Measurements from ENCODE around the gene EIF3J. TPM values are rescaled to one million over a fixed set of nuclear protein-coding genes. Genes with fewer than 3 reads are reported as not detected.

Gene EIF3J
- polyA plus RNA-seq, 1 experiment = 97.5 TPM

GRCh38 chr15:44532689-44533088 lies 4.3 kb upstream of the EIF3J start:
- H3K9me3 ChIP-seq (ENCODE audit: control insufficient read depth, insufficient read depth, low read length) = peaks cover 3% of the 10 kb centered on the region; the same call in 1 of the 2 replicates
- TF ChIP-seq CTCF (IDR thresholded peaks at IDR 0.05; ENCODE audit: low read depth, low read length) = no peak
- H3K27ac ChIP-seq (ENCODE audit: low read depth, low read length) = no peak overlapping the region
- DNase-seq (ENCODE audit: low read depth, low spot score) = no peak
- ChIA-PET CTCF (interaction anchor here (2.4 kb wide), 1 partner anchor 31 kb away, joined by 6 read pairs; no protein-coding TSS in a partner anchor), POLR2A (interaction anchor here (0.7 kb wide), 1 partner anchor 13 kb away, joined by 5 read pairs; no protein-coding TSS in a partner anchor)
- H3K4me3 ChIP-seq (ENCODE audit: low read depth, low read length) = no peak overlapping the region
- H3K27me3 ChIP-seq (ENCODE audit: control insufficient read depth, insufficient read depth, low read length) = no peaks in the 10 kb centered on the region

GRCh38 chr15:44535092-44535491 lies 1.9 kb upstream of the EIF3J start:
- no peak overlapping the region for H3K4me3 ChIP-seq (ENCODE audit: low read depth, low read length)
- no peaks in the 10 kb centered on the region for H3K27me3 ChIP-seq (ENCODE audit: control insufficient read depth, insufficient read depth, low read length)
- no peak overlapping the region for H3K27ac ChIP-seq (ENCODE audit: low read depth, low read length)
- POLR2A ChIA-PET = no interaction called here
- TF ChIP-seq CTCF (IDR thresholded peaks at IDR 0.05; ENCODE audit: low read depth, low read length) = no peak
- no peak for DNase-seq (ENCODE audit: low read depth, low spot score)
- CTCF ChIA-PET = interaction anchor here (0.7 to 1.0 kb wide), 2 partner anchors 34 to 621 kb away, joined by 3 read pairs; no protein-coding TSS in a partner anchor
- peaks cover 3% of the 10 kb centered on the region; the same call in 1 of the 2 replicates for H3K9me3 ChIP-seq (ENCODE audit: control insufficient read depth, insufficient read depth, low read length)

GRCh38 chr15:44535523-44536301 lies 1.2 kb upstream of the EIF3J start:
- no peak for DNase-seq (ENCODE audit: low read depth, low spot score)
- no peaks in the 10 kb centered on the region for H3K27me3 ChIP-seq (ENCODE audit: control insufficient read depth, insufficient read depth, low read length)
- peak overlapping the region; percentile 97 for H3K27ac ChIP-seq (ENCODE audit: low read depth, low read length)
- ChIA-PET CTCF (interaction anchor here (0.7 to 1.0 kb wide), 2 partner anchors 34 to 622 kb away, joined by 3 read pairs; no protein-coding TSS in a partner anchor), POLR2A (no interaction called here)
- peaks cover 3% of the 10 kb centered on the region; the same call in 1 of the 2 replicates for H3K9me3 ChIP-seq (ENCODE audit: control insufficient read depth, insufficient read depth, low read length)
- H3K4me3 ChIP-seq (ENCODE audit: low read depth, low read length) = peak overlapping the region; percentile 84
- no peak for TF ChIP-seq CTCF (IDR thresholded peaks at IDR 0.05; ENCODE audit: low read depth, low read length)

GRCh38 chr15:44536302-44536961 lies 515 bp upstream of the EIF3J start:
- Histone ChIP-seq H3K27me3 (ENCODE audit: control insufficient read depth, insufficient read depth, low read length) (no peaks in the 10 kb centered on the region), H3K27ac (ENCODE audit: low read depth, low read length) (peak overlapping the region; percentile 97), H3K9me3 (ENCODE audit: control insufficient read depth, insufficient read depth, low read length) (peaks cover 3% of the 10 kb centered on the region; the same call in 1 of the 2 replicates), H3K4me3 (ENCODE audit: low read depth, low read length) (peak overlapping the region; percentile 84)
- POLR2A ChIA-PET = interaction anchor here (0.7 to 1.5 kb wide), 11 partner anchors 9 to 736 kb away, joined by 3 to 13 read pairs (median 4); partner anchors contain the start of genes CTDSPL2, GOLM2, HYPK and SERINC4
- CTCF ChIA-PET = interaction anchor here (0.7 to 1.0 kb wide), 2 partner anchors 9 to 664 kb away, joined by 3 to 6 read pairs; no protein-coding TSS in a partner anchor
- peak; percentile 49 for TF ChIP-seq CTCF (IDR thresholded peaks at IDR 0.05; ENCODE audit: low read depth, low read length)
- DNase-seq (ENCODE audit: low read depth, low spot score) = peak; percentile 43
